ENCODE data around the gene PEX1.
"Not testable (repeated sequence)": the region's sequence is repeated elsewhere in the genome, so short reads cannot be mapped to it uniquely, and the experiment has no call there.

PEX1 gene

GRCh38 chr7:92506363-92506762, 22.0 kb downstream of the PEX1 start:
- in situ Hi-C loops (cut with MboI; ENCODE audit: low sequenced_read_pairs), result no loop called here

- in situ Hi-C loops (cut with MboI; ENCODE audit: low sequenced_read_pairs), result no loop called here
These were observed 23.8 kb downstream of the PEX1 start for GRCh38 chr7:92504563-92504962.

- in situ Hi-C loops (cut with MboI; ENCODE audit: low sequenced_read_pairs), result no loop called here
These were observed 24.6 kb downstream of the PEX1 start for GRCh38 chr7:92503767-92504166.

- in situ Hi-C loops (cut with MboI; ENCODE audit: low sequenced_read_pairs), result no loop called here
These were observed 29.8 kb downstream of the PEX1 start for GRCh38 chr7:92498557-92498956.

- in situ Hi-C loops (cut with MboI; ENCODE audit: low sequenced_read_pairs), result no loop called here
These were observed 31.4 kb downstream of the PEX1 start for GRCh38 chr7:92496876-92497275.

- in situ Hi-C loops (cut with MboI; ENCODE audit: low sequenced_read_pairs), result no loop called here
These were observed 38.7 kb downstream of the PEX1 start for GRCh38 chr7:92489634-92490033.

- in situ Hi-C loops (cut with MboI; ENCODE audit: low sequenced_read_pairs), result no loop called here
These were observed 40.5 kb downstream of the PEX1 start for GRCh38 chr7:92487804-92488203.

GRCh38 chr7:92485974-92486373, 42.3 kb downstream of the PEX1 start:
- in situ Hi-C loops (cut with MboI; ENCODE audit: low sequenced_read_pairs), result no loop called here

GRCh38 chr7:92485267-92485892, 42.9 kb downstream of the PEX1 start:
- in situ Hi-C loops (cut with MboI; ENCODE audit: low sequenced_read_pairs), result no loop called here

- in situ Hi-C loops (cut with MboI; ENCODE audit: low sequenced_read_pairs), result not testable (repeated sequence)
These were observed 44.1 kb downstream of the PEX1 start for GRCh38 chr7:92484226-92484625.

GRCh38 chr7:92483624-92484023, 44.7 kb downstream of the PEX1 start:
- in situ Hi-C loops (cut with MboI; ENCODE audit: low sequenced_read_pairs), result not testable (repeated sequence)

- in situ Hi-C loops (cut with MboI; ENCODE audit: low sequenced_read_pairs), result not testable (repeated sequence)
These were observed 49.2 kb downstream of the PEX1 start for GRCh38 chr7:92479146-92479545.

- in situ Hi-C loops (cut with MboI; ENCODE audit: low sequenced_read_pairs), result no loop called here
These were observed 49.6 kb downstream of the PEX1 start for GRCh38 chr7:92478711-92479110.

- in situ Hi-C loops (cut with MboI; ENCODE audit: low sequenced_read_pairs), result no loop called here
These were observed 50.2 kb downstream of the PEX1 start for GRCh38 chr7:92478095-92478494.

- in situ Hi-C loops (cut with MboI; ENCODE audit: low sequenced_read_pairs), result not testable (repeated sequence)
These were observed 50.6 kb downstream of the PEX1 start, which contains the start of gene ERVW-1 for GRCh38 chr7:92477681-92478080. Gene ERVW-1 (minus strand): TSS chr7:92477946. CDS start chr7:92470381, 7,565 bp downstream.

GRCh38 chr7:92475851-92476590, 52.3 kb downstream of the PEX1 start:
- in situ Hi-C loops (cut with MboI; ENCODE audit: low sequenced_read_pairs), result not testable (repeated sequence)

GRCh38 chr7:92475261-92475770, 53.0 kb downstream of the PEX1 start:
- in situ Hi-C loops (cut with MboI; ENCODE audit: low sequenced_read_pairs), result not testable (repeated sequence)

GRCh38 chr7:92473989-92474388, 54.3 kb downstream of the PEX1 start:
- in situ Hi-C loops (cut with MboI; ENCODE audit: low sequenced_read_pairs), result not testable (repeated sequence)

- in situ Hi-C loops (cut with MboI; ENCODE audit: low sequenced_read_pairs), result not testable (repeated sequence)
These were observed 59.7 kb downstream of the PEX1 start for GRCh38 chr7:92468589-92468988.

- in situ Hi-C loops (cut with MboI; ENCODE audit: low sequenced_read_pairs), result no loop called here
These were observed 61.6 kb downstream of the PEX1 start for GRCh38 chr7:92466682-92467081.

- in situ Hi-C loops (cut with MboI; ENCODE audit: low sequenced_read_pairs), result no loop called here
These were observed 63.8 kb downstream of the PEX1 start for GRCh38 chr7:92464515-92464914.

GRCh38 chr7:92462560-92462959, 65.8 kb downstream of the PEX1 start:
- in situ Hi-C loops (cut with MboI; ENCODE audit: low sequenced_read_pairs), result no loop called here

All from HL-60/S4 (cell line).